ENCODE measurements around the gene TPSAB1. TPM values are rescaled to one million over a fixed set of nuclear protein-coding genes. Genes with fewer than 3 reads are reported as not detected.

TPSAB1 gene
- polyA plus RNA-seq, 3 donors from 2014 or later: not detected

- H3K4me3 Mint-ChIP-seq: no peak overlapping the region
- H3K27me3 Mint-ChIP-seq (ENCODE audit: low read depth in 3 of 3): peaks cover 0 to under 1% (median 0%) of the 10 kb centered on the region in 3 donors
- H3K4me1 Mint-ChIP-seq: peaks cover 6 to 7% of the 10 kb centered on the region in 2 donors
- DNase-seq: no peak
- no peaks in the 10 kb centered on the region for H3K36me3 Mint-ChIP-seq
- H3K9me3 Mint-ChIP-seq: no peaks in the 10 kb centered on the region
- no peak overlapping the region for H3K27ac Mint-ChIP-seq
Observed at GRCh38 chr16:1256874-1257322, 16.4 kb downstream of the TPSAB1 start.

GRCh38 chr16:1257561-1258224, 17.2 kb downstream of the TPSAB1 start:
- no peaks in the 10 kb centered on the region for H3K9me3 Mint-ChIP-seq
- no peak overlapping the region for H3K27ac Mint-ChIP-seq
- H3K4me3 Mint-ChIP-seq: no peak overlapping the region
- no peak for DNase-seq
- H3K36me3 Mint-ChIP-seq: no peaks in the 10 kb centered on the region
- peaks cover 6 to 7% of the 10 kb centered on the region in 2 donors for H3K4me1 Mint-ChIP-seq
- peaks cover 0 to 3% (median 0%) of the 10 kb centered on the region in 3 donors for H3K27me3 Mint-ChIP-seq (ENCODE audit: low read depth in 3 of 3)

- H3K9me3 Mint-ChIP-seq: no peaks in the 10 kb centered on the region
- no peak overlapping the region for H3K4me3 Mint-ChIP-seq
- no peak for DNase-seq
- peaks cover 6 to 7% of the 10 kb centered on the region in 2 donors for H3K4me1 Mint-ChIP-seq
- no peak overlapping the region for H3K27ac Mint-ChIP-seq
- H3K27me3 Mint-ChIP-seq (ENCODE audit: low read depth in 3 of 3): peaks cover 0 to 3% (median 0%) of the 10 kb centered on the region in 3 donors
- H3K36me3 Mint-ChIP-seq: no peaks in the 10 kb centered on the region
Observed at GRCh38 chr16:1258225-1258600, 17.7 kb downstream of the TPSAB1 start.

GRCh38 chr16:1258906-1259759, 18.6 kb downstream of the TPSAB1 start:
- Mint-ChIP-seq H3K27ac (peak overlapping the region in 1 of 6 donors; percentile 71), H3K9me3 (no peaks in the 10 kb centered on the region), H3K36me3 (no peaks in the 10 kb centered on the region), H3K27me3 (ENCODE audit: low read depth in 3 of 3) (peaks cover 0 to 3% (median 0%) of the 10 kb centered on the region in 3 donors), H3K4me1 (peaks cover 6 to 7% of the 10 kb centered on the region in 2 donors), H3K4me3 (peak overlapping the region; percentile 66 to 85 (median 74))
- peak in 1 of 3 donors; percentile 10 for DNase-seq

- Mint-ChIP-seq H3K4me3 (no peak overlapping the region), H3K27me3 (ENCODE audit: low read depth in 3 of 3) (peaks cover 0 to 3% (median 0%) of the 10 kb centered on the region in 3 donors), H3K36me3 (no peaks in the 10 kb centered on the region), H3K9me3 (no peaks in the 10 kb centered on the region), H3K27ac (no peak overlapping the region), H3K4me1 (peaks cover 6 to 7% of the 10 kb centered on the region in 2 donors)
- no peak for DNase-seq
Observed at GRCh38 chr16:1259760-1260068, 19.2 kb downstream of the TPSAB1 start.

- peak overlapping the region in 1 of 6 donors; percentile 37 for H3K27ac Mint-ChIP-seq
- DNase-seq: no peak
- H3K36me3 Mint-ChIP-seq: no peaks in the 10 kb centered on the region
- no peak overlapping the region for H3K4me3 Mint-ChIP-seq
- no peaks in the 10 kb centered on the region for H3K9me3 Mint-ChIP-seq
- peaks cover 6 to 7% of the 10 kb centered on the region in 2 donors for H3K4me1 Mint-ChIP-seq
- H3K27me3 Mint-ChIP-seq (ENCODE audit: low read depth in 3 of 3): peaks cover 0 to 3% (median 2%) of the 10 kb centered on the region in 3 donors
Observed at GRCh38 chr16:1260101-1260680, 19.7 kb downstream of the TPSAB1 start.

GRCh38 chr16:1261131-1261892, 20.8 kb downstream of the TPSAB1 start:
- peaks cover 6 to 7% of the 10 kb centered on the region in 2 donors for H3K4me1 Mint-ChIP-seq
- no peak overlapping the region for H3K4me3 Mint-ChIP-seq
- H3K27ac Mint-ChIP-seq: no peak overlapping the region
- DNase-seq: no peak
- no peaks in the 10 kb centered on the region for H3K9me3 Mint-ChIP-seq
- no peaks in the 10 kb centered on the region for H3K36me3 Mint-ChIP-seq
- H3K27me3 Mint-ChIP-seq (ENCODE audit: low read depth in 3 of 3): peaks cover 0 to 3% (median 2%) of the 10 kb centered on the region in 3 donors

GRCh38 chr16:1262210-1262845, 21.8 kb downstream of the TPSAB1 start:
- Mint-ChIP-seq H3K4me1 (peaks cover 6 to 7% of the 10 kb centered on the region in 2 donors), H3K27me3 (ENCODE audit: low read depth in 3 of 3) (peaks cover 2 to 3% (median 2%) of the 10 kb centered on the region in 3 donors), H3K36me3 (no peaks in the 10 kb centered on the region), H3K4me3 (no peak overlapping the region), H3K9me3 (no peaks in the 10 kb centered on the region), H3K27ac (no peak overlapping the region)
- DNase-seq: no peak

- Mint-ChIP-seq H3K36me3 (no peaks in the 10 kb centered on the region), H3K27me3 (ENCODE audit: low read depth in 3 of 3) (peaks cover 2 to 3% (median 2%) of the 10 kb centered on the region in 3 donors), H3K27ac (no peak overlapping the region), H3K4me3 (no peak overlapping the region), H3K4me1 (peaks cover 6 to 7% of the 10 kb centered on the region in 2 donors), H3K9me3 (no peaks in the 10 kb centered on the region)
- DNase-seq: no peak
Observed at GRCh38 chr16:1262846-1263221, 22.3 kb downstream of the TPSAB1 start.

GRCh38 chr16:1263591-1264344, 23.3 kb downstream of the TPSAB1 start:
- Mint-ChIP-seq H3K27ac (no peak overlapping the region), H3K4me3 (no peak overlapping the region), H3K4me1 (peaks cover 5 to 6% of the 10 kb centered on the region in 2 donors), H3K36me3 (no peaks in the 10 kb centered on the region), H3K27me3 (ENCODE audit: low read depth in 3 of 3) (peaks cover 2 to 3% (median 2%) of the 10 kb centered on the region in 3 donors), H3K9me3 (no peaks in the 10 kb centered on the region)
- no peak for DNase-seq

- no peak for DNase-seq
- Mint-ChIP-seq H3K9me3 (no peaks in the 10 kb centered on the region), H3K27ac (peak overlapping the region in 1 of 6 donors; percentile 22), H3K36me3 (no peaks in the 10 kb centered on the region), H3K4me3 (no peak overlapping the region), H3K27me3 (ENCODE audit: low read depth in 3 of 3) (peaks cover 2 to 3% (median 2%) of the 10 kb centered on the region in 3 donors), H3K4me1 (peaks cover 0 to 1% of the 10 kb centered on the region in 2 donors)
Observed at GRCh38 chr16:1264345-1265089, 24.0 kb downstream of the TPSAB1 start.

- Mint-ChIP-seq H3K27ac (no peak overlapping the region), H3K4me1 (peaks cover 0 to 1% of the 10 kb centered on the region in 2 donors), H3K9me3 (no peaks in the 10 kb centered on the region), H3K36me3 (no peaks in the 10 kb centered on the region), H3K27me3 (ENCODE audit: low read depth in 3 of 3) (peaks cover 2 to 3% (median 2%) of the 10 kb centered on the region in 3 donors), H3K4me3 (no peak overlapping the region)
- no peak for DNase-seq
Observed at GRCh38 chr16:1265090-1265630, 24.7 kb downstream of the TPSAB1 start.
